Testis (tissue), 2 donors: ENCODE results near the gene UVSSA.

Experiments used
- CTCF ChIP-seq, 3 experiments: fragments of 450-650 bp in 2 of 3; fragments of 200-600 bp in 1 of 3; sonication (generic) in 1 of 3; IDR thresholded peaks; one replicate each; pipeline ENCODE4 v1.5.1; 2016 to 2019; ENCODE audit warnings: antibody characterized with exemption in 3 of 3, mild to moderate bottlenecking in 2 of 3, moderate library complexity in 1 of 3
- POLR2A ChIP-seq: fragments of 450-650 bp; IDR thresholded peaks from one replicate; pipeline ENCODE4 v1.6.1; 2017; ENCODE audit warnings: antibody characterized with exemption, mild to moderate bottlenecking, moderate library complexity

- TF ChIP-seq CTCF (IDR thresholded peaks at IDR 0.05): no peak
- TF ChIP-seq POLR2A: no peak
Measured at GRCh38 chr4:1375051-1375721, 28.2 kb downstream of the UVSSA start.
